HCT116 (cell line): ENCODE results near the gene GSC2.

ENCODE experiments used
- CTCF ChIP-seq, 3 experiments: fragments of 200-600 bp in 1 of 3; sonication (generic) in 1 of 3; IDR thresholded peaks in 2 of 3; conservative IDR thresholded peaks in 1 of 3; 2 replicates each; pipeline ENCODE4 v1.5.1; 2012 to 2017; ENCODE audit warnings: low read depth in 2 of 3, low read length in 2 of 3, antibody characterized with exemption in 1 of 3, borderline replicate concordance in 1 of 3, control low read depth in 1 of 3, mild to moderate bottlenecking in 1 of 3, mixed read lengths in 1 of 3, mixed run types in 1 of 3, moderate library complexity in 1 of 3; ENCODE audit not compliant: insufficient read depth in 1 of 3
- FOSL1 ChIP-seq: IDR thresholded peaks from 2 replicates; pipeline ENCODE4 v1.6.1; 2012; ENCODE audit warnings: low read depth
- SRF ChIP-seq: IDR thresholded peaks from 2 replicates; pipeline ENCODE4 v1.6.1; 2012; ENCODE audit warnings: low read depth

- TF ChIP-seq FOSL1 (no peak), SRF (no peak), CTCF (IDR thresholded peaks at IDR 0.05 in 2 of 3, conservative IDR thresholded peaks at IDR 0.05 in 1 of 3; ENCODE audit: borderline replicate concordance in 1 of 3, insufficient read depth in 1 of 3, low read depth in 2 of 3, low read length in 2 of 3) (no peak)
These were observed 18.4 kb downstream of the GSC2 start for GRCh38 chr22:19131685-19132015.
